OCI-LY3 (cell line): ENCODE results near the gene EPHB2.

Experiments used
- EZH2phosphoT487 ChIP-seq: fragments of 200-600 bp; shearing (Covaris generic); IDR thresholded peaks from 2 replicates; pipeline ENCODE4 v1.6.1; 2018; ENCODE audit warnings: antibody characterized with exemption, mixed run types, low read depth
- TF ChIP-seq, protein P1 (sequence below): fragments of 200-600, 300-600 bp; sonication (generic); IDR thresholded peaks from 2 replicates; pipeline ENCODE4 v1.5.1; 2014; ENCODE audit warnings: antibody characterized with exemption, low read length, low read depth

DNA sequence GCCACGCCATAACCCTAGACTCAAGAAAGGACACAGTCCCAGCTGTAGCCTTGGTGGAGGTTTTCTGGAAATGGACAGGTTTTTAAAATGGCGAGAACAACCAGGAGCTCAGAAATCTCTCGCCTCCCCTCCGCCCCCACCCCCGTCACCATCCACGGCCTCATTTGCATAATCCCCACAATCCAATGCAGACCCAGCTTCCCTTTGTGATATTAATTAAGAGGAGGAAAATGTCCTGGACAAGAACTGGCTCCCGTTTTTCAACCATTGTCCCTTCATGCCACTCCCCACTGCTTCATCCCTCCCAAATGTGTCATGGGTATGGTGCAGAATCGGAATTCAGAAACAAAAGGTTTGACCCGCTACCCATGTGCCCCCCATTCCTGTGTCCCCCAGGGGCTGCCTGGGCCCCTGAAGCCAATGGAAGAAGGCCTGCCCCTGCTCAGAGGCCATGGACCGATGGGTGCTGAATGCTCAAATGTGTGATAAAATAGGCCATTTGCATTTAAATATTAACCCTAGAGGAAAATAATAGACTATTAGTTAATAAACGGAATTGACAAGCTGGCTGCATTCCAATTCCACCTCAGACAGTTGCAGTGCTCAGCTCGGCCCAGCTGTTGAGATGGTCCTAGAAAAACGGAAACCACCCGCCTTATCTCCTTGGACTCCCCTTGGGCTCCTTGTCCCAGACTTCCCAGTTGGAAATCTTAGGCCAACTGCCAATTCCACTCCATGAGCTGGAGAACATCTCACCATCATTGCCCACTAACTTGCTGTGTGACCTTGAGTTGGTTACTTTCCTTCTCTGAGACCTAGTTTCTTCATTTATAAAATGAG, 10.7 kb upstream of the EPHB2 start:
- TF ChIP-seq, protein P1, sequence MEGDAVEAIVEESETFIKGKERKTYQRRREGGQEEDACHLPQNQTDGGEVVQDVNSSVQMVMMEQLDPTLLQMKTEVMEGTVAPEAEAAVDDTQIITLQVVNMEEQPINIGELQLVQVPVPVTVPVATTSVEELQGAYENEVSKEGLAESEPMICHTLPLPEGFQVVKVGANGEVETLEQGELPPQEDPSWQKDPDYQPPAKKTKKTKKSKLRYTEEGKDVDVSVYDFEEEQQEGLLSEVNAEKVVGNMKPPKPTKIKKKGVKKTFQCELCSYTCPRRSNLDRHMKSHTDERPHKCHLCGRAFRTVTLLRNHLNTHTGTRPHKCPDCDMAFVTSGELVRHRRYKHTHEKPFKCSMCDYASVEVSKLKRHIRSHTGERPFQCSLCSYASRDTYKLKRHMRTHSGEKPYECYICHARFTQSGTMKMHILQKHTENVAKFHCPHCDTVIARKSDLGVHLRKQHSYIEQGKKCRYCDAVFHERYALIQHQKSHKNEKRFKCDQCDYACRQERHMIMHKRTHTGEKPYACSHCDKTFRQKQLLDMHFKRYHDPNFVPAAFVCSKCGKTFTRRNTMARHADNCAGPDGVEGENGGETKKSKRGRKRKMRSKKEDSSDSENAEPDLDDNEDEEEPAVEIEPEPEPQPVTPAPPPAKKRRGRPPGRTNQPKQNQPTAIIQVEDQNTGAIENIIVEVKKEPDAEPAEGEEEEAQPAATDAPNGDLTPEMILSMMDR: no peak
- no peak for TF ChIP-seq EZH2phosphoT487
